SK-N-SH (cell line): ENCODE data around the gene MBNL2.

Source experiments
- CHD2 ChIP-seq: fragments of 150-350 bp; IDR thresholded peaks from 2 replicates; pipeline ENCODE4 v1.6.1; 2018; ENCODE audit warnings: low read length; ENCODE audit not compliant: partially characterized antibody
- CTCF ChIP-seq: fragments of 200-600 bp; sonication (generic); IDR thresholded peaks from 2 replicates; pipeline ENCODE4 v1.6.1; 2017; ENCODE audit warnings: antibody characterized with exemption, mild to moderate bottlenecking, moderate library complexity
- EZH2phosphoT487 ChIP-seq: fragments of 200-600 bp; sonication (generic); IDR thresholded peaks from 2 replicates; pipeline ENCODE4 v1.6.1; 2017; ENCODE audit warnings: low read depth, mixed run types, mild to moderate bottlenecking, antibody characterized with exemption, moderate library complexity, borderline replicate concordance
- GATA2 ChIP-seq: sonication (generic); formaldehyde crosslinking; IDR thresholded peaks from 2 replicates; pipeline ENCODE4 v1.5.0; 2020; ENCODE audit warnings: mild to moderate bottlenecking, missing genetic modification reagents
- MEF2A ChIP-seq: IDR thresholded peaks from 2 replicates; pipeline ENCODE4 v1.4.0; 2012; ENCODE audit warnings: low read depth, borderline replicate concordance
- NFIC ChIP-seq: IDR thresholded peaks from 2 replicates; pipeline ENCODE4 v1.4.0; 2012; ENCODE audit warnings: borderline replicate concordance
- POLR2AphosphoS5 ChIP-seq: IDR thresholded peaks from 2 replicates; pipeline ENCODE4 v1.6.1; 2012; ENCODE audit warnings: low read depth, low read length
- TCF12 ChIP-seq: IDR thresholded peaks from 2 replicates; pipeline ENCODE4 v1.4.0; 2012
- ZBTB33 ChIP-seq: IDR thresholded peaks from 2 replicates; pipeline ENCODE4 v1.4.0; 2012; ENCODE audit warnings: low read depth, borderline replicate concordance
- TF ChIP-seq, protein P1 (sequence below): IDR thresholded peaks from 2 replicates; pipeline ENCODE4 v1.6.1; 2012; ENCODE audit warnings: mild to moderate bottlenecking, low read depth, low read length, moderate library complexity

DNA sequence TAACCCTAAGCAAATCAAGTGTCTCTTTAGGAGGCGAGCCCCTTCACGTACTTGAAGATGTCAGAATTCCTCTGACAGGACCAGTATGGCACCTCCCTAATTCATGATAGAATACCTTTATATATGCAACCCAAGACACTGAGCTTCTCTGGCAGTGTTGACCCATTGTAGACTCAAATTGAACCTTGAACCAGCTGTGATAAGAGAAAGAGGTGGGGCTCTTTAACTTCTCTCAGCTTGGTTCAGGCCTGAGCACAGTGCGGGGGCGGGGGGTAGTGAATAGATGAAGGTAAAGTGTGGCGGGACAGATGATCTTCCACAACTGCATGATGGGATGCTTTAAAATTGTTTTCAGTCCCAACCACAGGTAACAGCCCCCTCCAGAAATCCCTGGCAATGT, 12.1 kb downstream of the MBNL2 start:
- TF ChIP-seq, protein P1, sequence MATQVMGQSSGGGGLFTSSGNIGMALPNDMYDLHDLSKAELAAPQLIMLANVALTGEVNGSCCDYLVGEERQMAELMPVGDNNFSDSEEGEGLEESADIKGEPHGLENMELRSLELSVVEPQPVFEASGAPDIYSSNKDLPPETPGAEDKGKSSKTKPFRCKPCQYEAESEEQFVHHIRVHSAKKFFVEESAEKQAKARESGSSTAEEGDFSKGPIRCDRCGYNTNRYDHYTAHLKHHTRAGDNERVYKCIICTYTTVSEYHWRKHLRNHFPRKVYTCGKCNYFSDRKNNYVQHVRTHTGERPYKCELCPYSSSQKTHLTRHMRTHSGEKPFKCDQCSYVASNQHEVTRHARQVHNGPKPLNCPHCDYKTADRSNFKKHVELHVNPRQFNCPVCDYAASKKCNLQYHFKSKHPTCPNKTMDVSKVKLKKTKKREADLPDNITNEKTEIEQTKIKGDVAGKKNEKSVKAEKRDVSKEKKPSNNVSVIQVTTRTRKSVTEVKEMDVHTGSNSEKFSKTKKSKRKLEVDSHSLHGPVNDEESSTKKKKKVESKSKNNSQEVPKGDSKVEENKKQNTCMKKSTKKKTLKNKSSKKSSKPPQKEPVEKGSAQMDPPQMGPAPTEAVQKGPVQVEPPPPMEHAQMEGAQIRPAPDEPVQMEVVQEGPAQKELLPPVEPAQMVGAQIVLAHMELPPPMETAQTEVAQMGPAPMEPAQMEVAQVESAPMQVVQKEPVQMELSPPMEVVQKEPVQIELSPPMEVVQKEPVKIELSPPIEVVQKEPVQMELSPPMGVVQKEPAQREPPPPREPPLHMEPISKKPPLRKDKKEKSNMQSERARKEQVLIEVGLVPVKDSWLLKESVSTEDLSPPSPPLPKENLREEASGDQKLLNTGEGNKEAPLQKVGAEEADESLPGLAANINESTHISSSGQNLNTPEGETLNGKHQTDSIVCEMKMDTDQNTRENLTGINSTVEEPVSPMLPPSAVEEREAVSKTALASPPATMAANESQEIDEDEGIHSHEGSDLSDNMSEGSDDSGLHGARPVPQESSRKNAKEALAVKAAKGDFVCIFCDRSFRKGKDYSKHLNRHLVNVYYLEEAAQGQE: no peak
- TF ChIP-seq ZBTB33 (no peak), CTCF (no peak), EZH2phosphoT487 (no peak), CHD2 (no peak), NFIC (no peak), GATA2 (CRISPR knock-in tag) (no peak), POLR2AphosphoS5 (no peak), TCF12 (no peak), MEF2A (no peak)
